H1 (cell line): ENCODE results near the gene ONECUT2. TPM values are rescaled to one million over a fixed set of nuclear protein-coding genes. Genes with fewer than 3 reads are reported as not detected.

Source experiments
- CTCF ChIA-PET: fragments of 300-600 bp; sonication (Branson Sonifier 250); formaldehyde crosslinking; loops from one replicate; lab custom pipeline; 2021; ENCODE audit not compliant: partially characterized antibody; lab: Charles Lee
- POLR2A ChIA-PET: fragments of 300-600 bp; sonication (Branson Sonifier 250); formaldehyde crosslinking; loops from one replicate; lab custom pipeline; 2021; ENCODE audit warnings: inconsistent platforms; ENCODE audit not compliant: partially characterized antibody; lab: Charles Lee
- DNase-seq, 2 experiments: peaks; one replicate each; pipeline versions ENCODE4 v3.0.0 to v3.0.0-alpha.2; 2010 to 2022; ENCODE audit warnings: low spot score in 2 of 2, low read depth in 1 of 2, mixed read lengths in 1 of 2
- FAIRE-seq: peaks from 2 replicates; lab custom pipeline; 2011; peaks lifted over from hg19 to GRCh38; lab: Jason Lieb, UNC
- H2AFZ ChIP-seq: 2 replicates; pipeline ENCODE4 v1.8.1; 2012; ENCODE audit warnings: low read length, inconsistent platforms
- H2AK5ac ChIP-seq: 2 replicates; pipeline ENCODE4 v1.6.1; 2013; ENCODE audit warnings: low read depth, low read length
- H2BK120ac ChIP-seq: replicated peaks from 2 replicates; pipeline ENCODE3; 2013; ENCODE audit warnings: low read depth, low read length, inconsistent platforms
- H2BK12ac ChIP-seq: 2 replicates; pipeline ENCODE4 v1.6.1; 2013; ENCODE audit warnings: low read depth, low read length
- H2BK15ac ChIP-seq: 2 replicates; pipeline ENCODE4 v1.6.1; 2013; ENCODE audit warnings: low read length
- H2BK20ac ChIP-seq: 2 replicates; pipeline ENCODE4 v1.6.1; 2013; ENCODE audit warnings: low read length
- H2BK5ac ChIP-seq: 2 replicates; pipeline ENCODE4 v1.6.1; 2013; ENCODE audit warnings: low read depth, low read length
- H3K14ac ChIP-seq: 2 replicates; pipeline ENCODE4 v1.6.1; 2013; ENCODE audit warnings: inconsistent platforms; ENCODE audit not compliant: insufficient read length
- H3K18ac ChIP-seq: 2 replicates; pipeline ENCODE4 v1.6.1; 2013; ENCODE audit warnings: low read length; ENCODE audit errors: extremely low read depth
- H3K23ac ChIP-seq: 2 replicates; pipeline ENCODE4 v1.6.1; 2013; ENCODE audit warnings: inconsistent platforms; ENCODE audit not compliant: insufficient read length
- H3K23me2 ChIP-seq: 2 replicates; pipeline ENCODE4 v1.6.1; 2013; ENCODE audit warnings: low read depth, low read length
- H3K27ac ChIP-seq: 2 replicates; pipeline ENCODE4 v1.6.1; 2011; ENCODE audit warnings: low read depth, low read length, inconsistent platforms
- H3K27me3 ChIP-seq, 4 experiments: replicated peaks in 1 of 4; 1 replicate in 1 of 4; 2 replicates in 3 of 4; pipeline versions ENCODE4 v1.6.1 to v1.8.1; 2011 to 2013; ENCODE audit warnings: low read length in 3 of 4, mild to moderate bottlenecking in 3 of 4, inconsistent platforms in 2 of 4, mixed read lengths in 2 of 4, moderate library complexity in 1 of 4; ENCODE audit not compliant: control insufficient read depth in 3 of 4, insufficient read depth in 3 of 4; ENCODE audit errors: extremely low read depth in 1 of 4
- H3K36me3 ChIP-seq, 4 experiments: 2 replicates each; pipeline versions ENCODE4 v1.6.1 to v1.8.1; 2011 to 2013; ENCODE audit warnings: mild to moderate bottlenecking in 4 of 4, low read length in 3 of 4, moderate library complexity in 2 of 4, control low read depth in 1 of 4, inconsistent platforms in 1 of 4; ENCODE audit not compliant: insufficient read depth in 4 of 4, control insufficient read depth in 2 of 4
- H3K4ac ChIP-seq: replicated peaks from 2 replicates; pipeline ENCODE3; 2013; ENCODE audit warnings: low read length, low read depth, mixed read lengths, inconsistent platforms; ENCODE audit not compliant: insufficient read length
- H3K4me1 ChIP-seq, 4 experiments: replicated peaks in 1 of 4; 1 replicate in 1 of 4; 2 replicates in 3 of 4; pipeline versions ENCODE4 v1.6.1 to v1.8.1; 2011 to 2013; ENCODE audit warnings: low read length in 3 of 4, inconsistent platforms in 2 of 4, mixed read lengths in 1 of 4; ENCODE audit not compliant: insufficient read depth in 4 of 4, control insufficient read depth in 3 of 4
- H3K4me2 ChIP-seq, 2 experiments: 2 replicates each; pipeline versions ENCODE4 v1.6.1 to v1.8.1; 2011 to 2013; ENCODE audit warnings: low read depth in 2 of 2, low read length in 2 of 2, control low read depth in 1 of 2, inconsistent platforms in 1 of 2, mild to moderate bottlenecking in 1 of 2; ENCODE audit not compliant: insufficient read depth in 1 of 2
- H3K4me3 ChIP-seq, 4 experiments: fragments of 200-600, 300-600 bp in 1 of 4; sonication (generic), shearing (Covaris generic), sonication (Bioruptor Twin) in 1 of 4; 2 replicates each; pipeline versions ENCODE4 v1.5.1 to v1.8.1; 2011 to 2016; ENCODE audit warnings: low read length in 4 of 4, low read depth in 3 of 4, control low read depth in 2 of 4, inconsistent platforms in 2 of 4, mild to moderate bottlenecking in 2 of 4, mixed read lengths in 1 of 4, moderate library complexity in 1 of 4; ENCODE audit not compliant: insufficient read depth in 2 of 4; ENCODE audit errors: extremely low read depth in 1 of 4
- H3K56ac ChIP-seq: replicated peaks from 2 replicates; pipeline ENCODE3; 2013; ENCODE audit warnings: low read depth, mild to moderate bottlenecking, mixed read lengths, low read length, inconsistent platforms; ENCODE audit not compliant: insufficient read length
- H3K79me1 ChIP-seq: 2 replicates; pipeline ENCODE4 v1.6.1; 2013; ENCODE audit warnings: low read depth, low read length, control low read depth
- H3K79me2 ChIP-seq, 2 experiments: 2 replicates each; pipeline versions ENCODE4 v1.6.1 to v1.8.1; 2012 to 2013; ENCODE audit warnings: low read length in 2 of 2, mild to moderate bottlenecking in 2 of 2, inconsistent platforms in 1 of 2; ENCODE audit not compliant: insufficient read depth in 2 of 2, control insufficient read depth in 1 of 2
- H3K9ac ChIP-seq, 4 experiments: replicated peaks in 1 of 4; 1 replicate in 1 of 4; 2 replicates in 3 of 4; pipeline versions ENCODE4 v1.6.1 to v1.8.1; 2011 to 2013; ENCODE audit warnings: low read depth in 3 of 4, low read length in 3 of 4, control low read depth in 2 of 4, mild to moderate bottlenecking in 2 of 4, moderate library complexity in 2 of 4, inconsistent platforms in 1 of 4; ENCODE audit errors: extremely low read depth in 1 of 4
- H3K9me3 ChIP-seq, 2 experiments: 2 replicates each; pipeline versions ENCODE4 v1.6.1 to v1.8.1; 2012 to 2013; ENCODE audit warnings: mild to moderate bottlenecking in 2 of 2, moderate library complexity in 2 of 2, control low read depth in 1 of 2, inconsistent platforms in 1 of 2, low read depth in 1 of 2, low read length in 1 of 2, mixed read lengths in 1 of 2; ENCODE audit not compliant: insufficient read depth in 2 of 2
- H4K20me1 ChIP-seq, 2 experiments: replicated peaks in 1 of 2; 2 replicates each; pipeline versions ENCODE3 to v1.8.1; 2011 to 2013; ENCODE audit warnings: inconsistent platforms in 2 of 2, low read length in 2 of 2, mild to moderate bottlenecking in 1 of 2; ENCODE audit not compliant: insufficient read depth in 2 of 2, control insufficient read depth in 1 of 2
- H4K5ac ChIP-seq: 2 replicates; pipeline ENCODE4 v1.6.1; 2013; ENCODE audit warnings: low read length, low read depth, mixed read lengths, inconsistent platforms; ENCODE audit not compliant: insufficient read length
- H4K8ac ChIP-seq: 2 replicates; pipeline ENCODE4 v1.8.0; 2013; ENCODE audit warnings: mild to moderate bottlenecking, moderate library complexity, low read length, inconsistent platforms; ENCODE audit not compliant: insufficient read depth; ENCODE audit errors: extremely low read depth
- H4K91ac ChIP-seq: replicated peaks from 2 replicates; pipeline ENCODE3; 2013; ENCODE audit warnings: low read length, mixed read lengths, inconsistent platforms; ENCODE audit not compliant: insufficient read length
- CBX8 ChIP-seq: fragments of 300-800, 300-1000 bp; sonication (generic); IDR thresholded peaks from 2 replicates; pipeline ENCODE4 v1.7.1; 2016; ENCODE audit warnings: low read depth, low read length, borderline replicate concordance
- CEBPB ChIP-seq: IDR thresholded peaks from 2 replicates; pipeline ENCODE4 v1.6.1; 2012; ENCODE audit warnings: low read depth, low read length
- EZH2 ChIP-seq: fragments of 200-600 bp; sonication (generic); IDR thresholded peaks from 2 replicates; pipeline ENCODE4 v1.7.1; 2012; ENCODE audit warnings: low read depth, mild to moderate bottlenecking, moderate library complexity, low read length, inconsistent platforms; ENCODE audit not compliant: severe bottlenecking
- JUND ChIP-seq: IDR thresholded peaks from 2 replicates; pipeline ENCODE4 v1.6.1; 2011; ENCODE audit warnings: mild to moderate bottlenecking, improper control_type of control experiment, low read length
- MAX ChIP-seq: IDR thresholded peaks from 2 replicates; pipeline ENCODE4 v1.6.1; 2012; ENCODE audit warnings: inconsistent platforms
- RNF2 ChIP-seq: fragments of 200-900, 300-1000 bp; sonication (generic); IDR thresholded peaks from 2 replicates; pipeline ENCODE4 v1.7.1; 2016; ENCODE audit warnings: borderline replicate concordance, low read depth, mild to moderate bottlenecking, antibody characterized with exemption, low read length; ENCODE audit not compliant: poor library complexity, severe bottlenecking; ENCODE audit errors: missing control alignments
- SAP30 ChIP-seq: fragments of 300-600 bp; sonication (generic); IDR thresholded peaks from 2 replicates; pipeline ENCODE4 v1.7.1; 2012; ENCODE audit warnings: low read length, moderate library complexity, mild to moderate bottlenecking, inconsistent platforms; ENCODE audit not compliant: insufficient read depth, insufficient replicate concordance
- SUZ12 ChIP-seq: fragments of 200-600 bp; sonication (generic); IDR thresholded peaks from 2 replicates; pipeline ENCODE4 v1.6.1; 2012; ENCODE audit warnings: mild to moderate bottlenecking, inconsistent platforms, low read length, moderate library complexity, mixed read lengths
- WGBS, 2 experiments: shearing (Covaris generic) in 1 of 2; methylation state at CpG; one replicate each; pipeline versions ENCODE4 v1.1.6 to v1.1.7; 2013 to 2015; ENCODE audit warnings: low lambda C conversion rate in 2 of 2, mixed read lengths in 2 of 2, inconsistent platforms in 1 of 2, low coverage in 1 of 2, missing lambda C conversion rate in 1 of 2; ENCODE audit not compliant: insufficient replicate concordance in 2 of 2, insufficient coverage in 1 of 2, insufficient read length in 1 of 2; ENCODE audit errors: extremely low coverage in 1 of 2, missing lambda C conversion rate in 1 of 2; 5-methylcytosine and 5-hydroxymethylcytosine counted together
- polyA plus RNA-seq, 7 experiments: library from polyadenylated mRNA; depleted of rRNA in 3 of 7; stranded (reverse) in 5 of 7; unstranded in 2 of 7; fragments of >200 nt in 5 of 7; fragments of 200-250 nt in 2 of 7; gene quantifications; 1 replicate in 5 of 7; 2 replicates in 1 of 7; 4 replicates in 1 of 7; pipeline versions ENCODE4 v1.2.1 to v1.2.3, GENCODE V29; 2011 to 2013; ENCODE audit warnings: missing spikeins in 2 of 7, mixed read lengths in 2 of 7
- total RNA-seq: library from RNA; stranded (reverse); fragmentation: NEBNext Ultra II Directional; extraction: Animal tissue kit (Norgen Biotek cat#: 25700); gene quantifications from 2 replicates; pipeline ENCODE4 v1.2.1, GENCODE V29; 2021

Gene ONECUT2
- total and polyA plus RNA-seq, 2 of the 8 experiments (the other 6 are each of a cell fraction or from before 2014, with no cell fraction given), result 0.38 to 1.9 TPM

GRCh38 chr18:57436191-57436964 lies 1.2 kb downstream of the ONECUT2 start:
- H2BK15ac ChIP-seq, result peak overlapping the region; percentile 61; the same call in 1 of the 2 replicates
- no peak overlapping the region for H2AK5ac ChIP-seq
- ChIA-PET POLR2A (interaction anchor here (0.6 to 1.7 kb wide), 3 partner anchors 7 to 19 kb away, joined by 3 to 5 read pairs (median 3); no protein-coding TSS in a partner anchor), CTCF (interaction anchor here (0.8 to 2.6 kb wide), 8 partner anchors 9 to 652 kb away, joined by 3 to 7 read pairs (median 4); no protein-coding TSS in a partner anchor)
- no peak overlapping the region for H3K23ac ChIP-seq
- WGBS, 2 experiments, result 7% methylated on average over 59 of the region's 62 CpGs; no CpG with 5 or more reads in 1 of the 2 experiments
- H4K8ac ChIP-seq, result no peak overlapping the region; the same call in 1 of the 2 replicates
- peaks cover 14 to 33% of the 10 kb centered on the region in 2 experiments for H4K20me1 ChIP-seq
- H3K9ac ChIP-seq, result no peak overlapping the region
- peak overlapping the region; percentile 5 to 62 (median 28); a peak in 7 of 8 replicates for H3K4me3 ChIP-seq
- no peak overlapping the region for H2AFZ ChIP-seq
- no peak overlapping the region for H3K14ac ChIP-seq
- peak overlapping the region; percentile 75; the same call in 1 of the 2 replicates for H2BK12ac ChIP-seq
- TF ChIP-seq RNF2, result peak; percentile 98
- TF ChIP-seq JUND, result no peak
- no peak for TF ChIP-seq SAP30
- 0 out of 2 replicates have a peak, but pooled peaks have one; percentile 72 for TF ChIP-seq CBX8
- peak; percentile 99 for TF ChIP-seq EZH2
- TF ChIP-seq CEBPB, result no peak
- TF ChIP-seq MAX, result peak; percentile 15; the same call in 1 of the 2 replicates
- peak; percentile 99 for TF ChIP-seq SUZ12
- H3K23me2 ChIP-seq, result peaks cover 21% of the 10 kb centered on the region
- no peaks in the 10 kb centered on the region for H3K79me2 ChIP-seq
- H3K9me3 ChIP-seq, result no peaks in the 10 kb centered on the region
- peaks cover 0 to 12% (median 0%) of the 10 kb centered on the region in 4 experiments; a peak in 1 of 8 replicates for H3K36me3 ChIP-seq
- H2BK5ac ChIP-seq, result no peak overlapping the region; the same call in 1 of the 2 replicates
- H3K4me1 ChIP-seq, result peaks cover 11 to 67% (median 42%) of the 10 kb centered on the region in 4 experiments
- H3K27me3 ChIP-seq, result peaks cover 77 to 93% (median 87%) of the 10 kb centered on the region in 4 experiments
- H3K27ac ChIP-seq, result no peak overlapping the region
- no peak overlapping the region for H4K91ac ChIP-seq
- H3K4me2 ChIP-seq, result peak overlapping the region; percentile 68 to 79
- 0 out of 2 replicates have a peak overlapping the region, but pooled peaks have one; percentile 32 for H2BK20ac ChIP-seq
- no peaks in the 10 kb centered on the region; the same call in 1 of the 2 replicates for H3K79me1 ChIP-seq
- H3K18ac ChIP-seq, result peak overlapping the region; percentile 60
- peak in 1 of 2 experiments; percentile 61 for DNase-seq
- H4K5ac ChIP-seq, result no peak overlapping the region
- FAIRE-seq, result no peak
- H3K4ac ChIP-seq, result no peak overlapping the region
- no peak overlapping the region for H2BK120ac ChIP-seq
- no peak overlapping the region for H3K56ac ChIP-seq
